ENCODE data around the gene IGSF3. TPM values are rescaled to one million over a fixed set of nuclear protein-coding genes. Genes with fewer than 3 reads are reported as not detected.

IGSF3 gene
- polyA plus RNA-seq, 3 donors: 0.07 to 0.12 TPM; not detected in 1

DNA sequence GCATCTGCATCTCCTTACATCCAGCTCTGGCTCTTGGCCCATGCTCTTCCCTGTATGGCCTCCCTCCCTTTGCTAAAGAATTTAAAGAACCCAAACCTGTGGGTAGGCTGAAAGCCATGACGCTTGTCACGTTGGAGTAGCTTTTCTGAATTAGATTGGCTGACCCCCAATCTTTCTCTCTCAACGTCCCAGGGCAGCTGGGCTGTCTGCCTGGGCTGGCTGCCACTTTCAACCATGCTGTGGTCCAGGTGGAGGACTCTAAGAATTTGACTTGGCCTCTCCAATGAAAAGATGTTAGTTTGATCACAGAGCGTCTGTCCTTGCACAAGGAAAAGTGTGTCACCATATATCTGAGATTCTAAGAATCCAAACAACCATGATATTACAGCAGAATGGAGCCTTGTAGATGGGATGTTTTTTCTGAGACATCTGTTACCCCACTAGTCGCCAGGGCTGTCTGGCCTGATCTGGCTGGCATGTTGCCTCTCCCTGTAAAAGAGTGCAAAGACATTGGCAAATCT is 6.5 kb upstream of the IGSF3 start:
- Histone ChIP-seq H3K9ac (ENCODE audit: insufficient read depth, low read length, poor library complexity, severe bottlenecking) (no peak overlapping the region), H3K27ac (ENCODE audit: low read depth in 1 of 2, low read length in 2 of 2) (no peak overlapping the region), H3K9me3 (replicated peaks in 1 of 2; ENCODE audit: control insufficient read depth in 1 of 2, insufficient read depth in 1 of 2, low read length in 2 of 2) (no peaks in the 10 kb centered on the region), H3K4me2 (replicated peaks; ENCODE audit: extremely low read depth, low read length, poor library complexity, severe bottlenecking) (no peak overlapping the region), H4K20me1 (ENCODE audit: insufficient read depth, low read length) (no peaks in the 10 kb centered on the region), H3K4me3 (replicated peaks in 1 of 3; ENCODE audit: low read depth in 2 of 3, low read length in 3 of 3) (no peak overlapping the region), H3K36me3 (replicated peaks in 1 of 2; ENCODE audit: control insufficient read depth in 1 of 2, insufficient read depth in 2 of 2, low read length in 2 of 2) (no peaks in the 10 kb centered on the region), H3K79me2 (ENCODE audit: insufficient read depth, low read length) (no peaks in the 10 kb centered on the region), H3K27me3 (ENCODE audit: control insufficient read depth in 2 of 2, insufficient read depth in 2 of 2, low read length in 2 of 2) (peaks cover 0 to 6% of the 10 kb centered on the region in 2 donors), H2AFZ (ENCODE audit: insufficient read depth, low read depth, low read length, poor library complexity, severe bottlenecking) (no peak overlapping the region), H3K4me1 (ENCODE audit: control insufficient read depth in 1 of 2, insufficient read depth in 2 of 2, low read length in 2 of 2) (peaks cover 0 to 4% of the 10 kb centered on the region in 2 donors)
- Mint-ChIP-seq H3K27ac (no peak overlapping the region), H3K4me3 (peak overlapping the region in 1 of 2 donors; percentile 9), H3K4me1 (peaks cover 10% of the 10 kb centered on the region), H3K27me3 (ENCODE audit: low read depth in 3 of 3) (peaks cover 13 to 25% (median 21%) of the 10 kb centered on the region in 3 donors), H3K36me3 (no peaks in the 10 kb centered on the region), H3K9me3 (peaks cover 0 to 6% (median 0%) of the 10 kb centered on the region in 7 donors)
- WGBS (ENCODE audit: insufficient coverage): 87% methylated on average over 3 of the region's 5 CpGs
- DNase-seq: no peak
- no peak for TF ChIP-seq CTCF (IDR thresholded peaks at IDR 0.05)
- intact Hi-C loops (cut with micrococcal nuclease): loop anchor here in 1 of 2 donors (5.0 kb wide), 1 partner anchor 97 kb away; no protein-coding TSS in a partner anchor

- intact Hi-C loops (cut with micrococcal nuclease): loop anchor here in 1 of 2 donors (5.0 kb wide), 1 partner anchor 95 kb away; no protein-coding TSS in a partner anchor
- H3K79me2 ChIP-seq (ENCODE audit: insufficient read depth, low read length): no peaks in the 10 kb centered on the region
- peaks cover 18 to 35% (median 30%) of the 10 kb centered on the region in 3 donors for H3K27me3 Mint-ChIP-seq (ENCODE audit: low read depth in 3 of 3)
- no peaks in the 10 kb centered on the region for H3K9me3 ChIP-seq (replicated peaks in 1 of 2; ENCODE audit: control insufficient read depth in 1 of 2, insufficient read depth in 1 of 2, low read length in 2 of 2)
- no peak overlapping the region for H3K4me3 ChIP-seq (replicated peaks in 1 of 3; ENCODE audit: low read depth in 2 of 3, low read length in 3 of 3)
- 86% methylated on average over 1 of the region's 2 CpGs for WGBS (ENCODE audit: insufficient coverage)
- no peak overlapping the region for H3K27ac ChIP-seq (ENCODE audit: low read depth in 1 of 2, low read length in 2 of 2)
- H3K9me3 Mint-ChIP-seq: peaks cover 0 to 2% (median 0%) of the 10 kb centered on the region in 7 donors
- no peak overlapping the region for H3K27ac Mint-ChIP-seq
- no peaks in the 10 kb centered on the region for H3K36me3 ChIP-seq (replicated peaks in 1 of 2; ENCODE audit: control insufficient read depth in 1 of 2, insufficient read depth in 2 of 2, low read length in 2 of 2)
- H3K4me1 Mint-ChIP-seq: peaks cover 12% of the 10 kb centered on the region
- DNase-seq: no peak
- H3K4me1 ChIP-seq (ENCODE audit: control insufficient read depth in 1 of 2, insufficient read depth in 2 of 2, low read length in 2 of 2): peaks cover 8 to 12% of the 10 kb centered on the region in 2 donors
- no peaks in the 10 kb centered on the region for H4K20me1 ChIP-seq (ENCODE audit: insufficient read depth, low read length)
- no peak overlapping the region for H2AFZ ChIP-seq (ENCODE audit: insufficient read depth, low read depth, low read length, poor library complexity, severe bottlenecking)
- H3K36me3 Mint-ChIP-seq: no peaks in the 10 kb centered on the region
- no peak for TF ChIP-seq CTCF (IDR thresholded peaks at IDR 0.05)
- peak overlapping the region in 1 of 2 donors; percentile 40 for H3K4me3 Mint-ChIP-seq
- peaks cover under 1 to 17% of the 10 kb centered on the region in 2 donors for H3K27me3 ChIP-seq (ENCODE audit: control insufficient read depth in 2 of 2, insufficient read depth in 2 of 2, low read length in 2 of 2)
- H3K4me2 ChIP-seq (replicated peaks; ENCODE audit: extremely low read depth, low read length, poor library complexity, severe bottlenecking): no peak overlapping the region
- no peak overlapping the region for H3K9ac ChIP-seq (ENCODE audit: insufficient read depth, low read length, poor library complexity, severe bottlenecking)
These were observed 4.4 kb upstream of the IGSF3 start for GRCh38 chr1:116671912-116672311.
